ENCODE measurements around the gene PRKRIP1. TPM values are rescaled to one million over a fixed set of nuclear protein-coding genes. Genes with fewer than 3 reads are reported as not detected.

Gene PRKRIP1
- total and polyA plus RNA-seq, 8 donors: 17.1 to 44.9 (median 40.3) TPM

- H3K27ac ChIP-seq: no peak overlapping the region
- peaks cover 0 to 48% of the 10 kb centered on the region in 2 donors for H3K36me3 ChIP-seq
- TF ChIP-seq CTCF (IDR thresholded peaks at IDR 0.05): no peak
- H3K4me3 ChIP-seq: no peak overlapping the region
- intact Hi-C loops (cut with DNase I): no loop called here
- no peaks in the 10 kb centered on the region for H3K27me3 ChIP-seq
- H3K9me3 ChIP-seq: no peaks in the 10 kb centered on the region
- DNase-seq (no peak), ATAC-seq (no peak)
- no peaks in the 10 kb centered on the region for H3K4me1 ChIP-seq
These were observed 59.4 kb downstream of the PRKRIP1 start for GRCh38 chr7:102455596-102455995.

GRCh38 chr7:102456327-102456726 lies 60.2 kb downstream of the PRKRIP1 start:
- Histone ChIP-seq H3K4me1 (no peaks in the 10 kb centered on the region), H3K27ac (no peak overlapping the region), H3K27me3 (no peaks in the 10 kb centered on the region), H3K36me3 (peaks cover 0 to 48% of the 10 kb centered on the region in 2 donors), H3K4me3 (no peak overlapping the region), H3K9me3 (no peaks in the 10 kb centered on the region)
- no peak for TF ChIP-seq CTCF (IDR thresholded peaks at IDR 0.05)
- intact Hi-C loops (cut with DNase I): no loop called here
- DNase-seq (no peak), ATAC-seq (no peak)

GRCh38 chr7:102457352-102457924 lies 61.3 kb downstream of the PRKRIP1 start:
- Histone ChIP-seq H3K27ac (no peak overlapping the region), H3K9me3 (no peaks in the 10 kb centered on the region), H3K4me3 (no peak overlapping the region), H3K27me3 (no peaks in the 10 kb centered on the region), H3K36me3 (peaks cover 0 to 48% of the 10 kb centered on the region in 2 donors), H3K4me1 (no peaks in the 10 kb centered on the region)
- TF ChIP-seq CTCF (IDR thresholded peaks at IDR 0.05): no peak
- ATAC-seq: no peak
- intact Hi-C loops (cut with DNase I): no loop called here
- no peak for DNase-seq

GRCh38 chr7:102459221-102459844 lies 63.2 kb downstream of the PRKRIP1 start:
- ATAC-seq: no peak
- no peak overlapping the region for H3K27ac ChIP-seq
- H3K27me3 ChIP-seq: no peaks in the 10 kb centered on the region
- intact Hi-C loops (cut with DNase I): no loop called here
- H3K9me3 ChIP-seq: no peaks in the 10 kb centered on the region
- no peak for TF ChIP-seq CTCF (IDR thresholded peaks at IDR 0.05)
- H3K36me3 ChIP-seq: peaks cover 0 to 48% of the 10 kb centered on the region in 2 donors
- H3K4me3 ChIP-seq: no peak overlapping the region
- H3K4me1 ChIP-seq: peaks cover 6 to 10% of the 10 kb centered on the region in 2 donors
- DNase-seq: no peak

GRCh38 chr7:102460467-102460866 lies 64.3 kb downstream of the PRKRIP1 start:
- Histone ChIP-seq H3K27me3 (no peaks in the 10 kb centered on the region), H3K4me1 (peaks cover 6 to 14% of the 10 kb centered on the region in 2 donors), H3K9me3 (no peaks in the 10 kb centered on the region), H3K36me3 (peaks cover 0 to 42% of the 10 kb centered on the region in 2 donors), H3K4me3 (no peak overlapping the region), H3K27ac (no peak overlapping the region)
- no peak for TF ChIP-seq CTCF (IDR thresholded peaks at IDR 0.05)
- ATAC-seq: no peak
- intact Hi-C loops (cut with DNase I): no loop called here
- DNase-seq: no peak

Measured in left lung (tissue), 10 donors.